HepG2 (cell line): ENCODE measurements around the gene BRAT1. TPM values are rescaled to one million over a fixed set of nuclear protein-coding genes. Genes with fewer than 3 reads are reported as not detected.

Source experiments
- ATAC-seq: fragments of 200-7000 bp; cut with Tn5 transposase; 3 replicates; pipeline ENCODE4 v1.9.1; 2020; ENCODE audit warnings: mild to moderate bottlenecking, moderate library complexity
- BruUV-seq: library from RNA; stranded (reverse); fragments of 400-500 nt; replicated peaks from 2 replicates; lab custom pipeline; 2021; lab: Mats Ljungman, UMichigan
- CTCF ChIA-PET: fragments of 300-600 bp; formaldehyde crosslinking; extraction: SDS; loops from one replicate; lab custom pipeline; 2021; ENCODE audit warnings: low total read pairs, inconsistent platforms, low intra/inter-chr PET ratio; lab: Yijun Ruan, JAX
- POLR2A ChIA-PET: fragments of 350-600 bp; sonication (Branson Sonifier 250); formaldehyde crosslinking; loops from one replicate; lab custom pipeline; 2020; ENCODE audit warnings: antibody characterized with exemption, inconsistent platforms; lab: Yijun Ruan, JAX
- DNase-seq: peaks from one replicate; pipeline ENCODE4 v3.0.0-alpha.2; 2015; ENCODE audit warnings: low spot score
- FAIRE-seq: peaks from 3 replicates; lab custom pipeline; 2011; peaks lifted over from hg19 to GRCh38; lab: Jason Lieb, UNC
- H2AFZ ChIP-seq: one replicate; pipeline ENCODE4 v1.6.1; 2011; ENCODE audit warnings: low read length, inconsistent platforms
- H3K27ac ChIP-seq: fragments of 300-600 bp; 3 replicates; pipeline ENCODE4 v1.8.0; 2011; ENCODE audit warnings: mixed run types, mild to moderate bottlenecking, mixed read lengths, low read length, inconsistent platforms; ENCODE audit not compliant: insufficient read depth; ENCODE audit errors: extremely low read length
- H3K27me3 ChIP-seq, 2 experiments: fragments of 200-600 bp in 1 of 2; 2 replicates in 1 of 2; 3 replicates in 1 of 2; pipeline versions ENCODE4 v1.6.0 to v1.8.0; 2011; ENCODE audit warnings: low read length in 2 of 2, mild to moderate bottlenecking in 2 of 2, moderate library complexity in 2 of 2, inconsistent platforms in 1 of 2; ENCODE audit not compliant: insufficient read depth in 2 of 2, control insufficient read depth in 1 of 2
- H3K36me3 ChIP-seq, 2 experiments: fragments of 200-600 bp in 1 of 2; replicated peaks in 1 of 2; 2 replicates in 1 of 2; 3 replicates in 1 of 2; pipeline versions ENCODE4 v1.5.1 to v1.8.0; 2011; ENCODE audit warnings: low read length in 2 of 2, inconsistent platforms in 1 of 2; ENCODE audit not compliant: insufficient read depth in 2 of 2, control insufficient read depth in 1 of 2
- H3K4me1 ChIP-seq: 2 replicates; pipeline ENCODE4 v1.5.1; 2012; ENCODE audit warnings: low read length, inconsistent platforms; ENCODE audit not compliant: insufficient read depth
- H3K4me2 ChIP-seq: 2 replicates; pipeline ENCODE4 v1.6.0; 2011; ENCODE audit warnings: low read depth, low read length, inconsistent platforms
- H3K4me3 ChIP-seq, 3 experiments: fragments of 200-600 bp in 1 of 3; sonication (generic), shearing (Covaris generic) in 1 of 3; replicated peaks in 1 of 3; 2 replicates each; pipeline ENCODE4 v1.5.1; 2011 to 2016; ENCODE audit warnings: low read length in 3 of 3, inconsistent platforms in 2 of 3, low read depth in 2 of 3, mild to moderate bottlenecking in 2 of 3, control low read depth in 1 of 3, mixed read lengths in 1 of 3; ENCODE audit not compliant: insufficient read depth in 1 of 3
- H3K79me2 ChIP-seq: one replicate; pipeline ENCODE4 v1.6.1; 2011; ENCODE audit warnings: low read length, inconsistent platforms; ENCODE audit not compliant: insufficient read depth
- H3K9ac ChIP-seq: 2 replicates; pipeline ENCODE4 v1.6.0; 2011; ENCODE audit warnings: mild to moderate bottlenecking, low read depth, low read length, inconsistent platforms; ENCODE audit not compliant: insufficient read depth
- H3K9me3 ChIP-seq: 2 replicates; pipeline ENCODE4 v1.5.1; 2012; ENCODE audit warnings: mild to moderate bottlenecking, low read length
- H4K20me1 ChIP-seq: 2 replicates; pipeline ENCODE4 v1.6.0; 2011; ENCODE audit warnings: inconsistent platforms, mild to moderate bottlenecking, low read length, moderate library complexity; ENCODE audit not compliant: insufficient read depth
- AGO2 ChIP-seq: fragments of 200-400 bp; formaldehyde crosslinking; optimal IDR thresholded peaks from 2 replicates; pipeline ENCODE3; 2017; ENCODE audit warnings: mild to moderate bottlenecking, low read depth, low read length, moderate library complexity
- BHLHE40 ChIP-seq: IDR thresholded peaks from 2 replicates; pipeline ENCODE4 v1.6.1; 2011; ENCODE audit warnings: low read length, improper control_type of control experiment
- HOXA5 ChIP-seq: sonication (generic); formaldehyde crosslinking; IDR thresholded peaks from 2 replicates; pipeline ENCODE4 v1.4.0; 2020; ENCODE audit warnings: missing genetic modification reagents
- ZNF225 ChIP-seq: sonication (generic); formaldehyde crosslinking; IDR thresholded peaks from 2 replicates; pipeline ENCODE4 v1.4.0; 2020; ENCODE audit warnings: mild to moderate bottlenecking, missing genetic modification reagents
- WGBS: methylation state at CpG from one replicate; pipeline ENCODE4 v1.1.6; 2017; ENCODE audit warnings: low lambda C conversion rate; 5-methylcytosine and 5-hydroxymethylcytosine counted together
- in situ Hi-C: cut with HindIII; loops from 2 replicates; pipeline ENCODE4 v1.10.0; 2017; ENCODE audit warnings: low pct_unique_long_range_greater_than_20kb; ENCODE audit not compliant: extremely low pct_ligation_motif_present
- intact Hi-C: fragments of 100-400 bp; cut with micrococcal nuclease; formaldehyde crosslinking; loops from one replicate; pipeline ENCODE4 v1.10.0; 2022; ENCODE audit not compliant: unreplicated experiment
- polyA plus RNA-seq, 8 experiments: library from polyadenylated mRNA; depleted of rRNA in 3 of 8; stranded (reverse) in 7 of 8; unstranded in 1 of 8; fragments of >200 nt; fragmentation: Illumina TruSeq in 4 of 8; extraction: Trizol in 4 of 8; gene quantifications; 2 replicates each; pipeline versions ENCODE4 v1.2.1 to v1.2.3, GENCODE V29; 2011 to 2016; ENCODE audit warnings: low read depth in 4 of 8, missing spikeins in 1 of 8, mixed read lengths in 1 of 8; ENCODE audit not compliant: insufficient read depth in 1 of 8
- total RNA-seq, 5 experiments: library from RNA; depleted of rRNA; stranded (reverse); fragments of >200 nt; fragmentation: Illumina TruSeq; extraction: Trizol; gene quantifications; 2 replicates each; pipeline ENCODE4 v1.2.3, GENCODE V29; 2016; ENCODE audit warnings: low read depth in 1 of 5
- TF ChIP-seq, protein P1 (sequence below): sonication (generic); formaldehyde crosslinking; IDR thresholded peaks from 2 replicates; pipeline ENCODE4 v1.8.0; 2022; ENCODE audit warnings: missing genetic modification reagents, mild to moderate bottlenecking, borderline replicate concordance
- TF ChIP-seq, protein P2 (sequence below): sonication (generic); formaldehyde crosslinking; IDR thresholded peaks from 2 replicates; pipeline ENCODE4 v1.8.1; 2023; ENCODE audit warnings: mild to moderate bottlenecking, missing genetic modification reagents, borderline replicate concordance

The BRAT1 gene
- total and polyA plus RNA-seq, 2 of the 13 experiments (the other 11 are each of a cell fraction or from before 2014, with no cell fraction given): 10.2 to 20.3 TPM

GRCh38 chr7:2553831-2554581 is 1.3 kb downstream of the BRAT1 start:
- H3K4me2 ChIP-seq: peak overlapping the region; percentile 91
- in situ Hi-C loops: no loop called here
- H3K27me3 ChIP-seq: no peaks in the 10 kb centered on the region
- ChIA-PET POLR2A (interaction anchor here (1.2 kb wide), 1 partner anchor 69 kb away, joined by 4 read pairs; no protein-coding TSS in a partner anchor), CTCF (no interaction called here)
- peaks cover 41% of the 10 kb centered on the region for H3K4me1 ChIP-seq
- peaks cover 14% of the 10 kb centered on the region for H3K79me2 ChIP-seq
- TF ChIP-seq AGO2 (peak; percentile 28), BHLHE40 (no peak), ZNF225 (CRISPR knock-in tag) (0 out of 2 replicates have a peak, but pooled peaks have one; percentile 36)
- TF ChIP-seq, protein P1, sequence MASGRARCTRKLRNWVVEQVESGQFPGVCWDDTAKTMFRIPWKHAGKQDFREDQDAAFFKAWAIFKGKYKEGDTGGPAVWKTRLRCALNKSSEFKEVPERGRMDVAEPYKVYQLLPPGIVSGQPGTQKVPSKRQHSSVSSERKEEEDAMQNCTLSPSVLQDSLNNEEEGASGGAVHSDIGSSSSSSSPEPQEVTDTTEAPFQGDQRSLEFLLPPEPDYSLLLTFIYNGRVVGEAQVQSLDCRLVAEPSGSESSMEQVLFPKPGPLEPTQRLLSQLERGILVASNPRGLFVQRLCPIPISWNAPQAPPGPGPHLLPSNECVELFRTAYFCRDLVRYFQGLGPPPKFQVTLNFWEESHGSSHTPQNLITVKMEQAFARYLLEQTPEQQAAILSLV (CRISPR knock-in tag): 0 out of 2 replicates have a peak, but pooled peaks have one; percentile 24
- TF ChIP-seq, protein P2, sequence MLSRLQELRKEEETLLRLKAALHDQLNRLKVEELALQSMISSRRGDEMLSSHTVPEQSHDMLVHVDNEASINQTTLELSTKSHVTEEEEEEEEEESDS: no peak
- TF ChIP-seq, all 625 proteins: peak for 3
- Histone ChIP-seq H3K9ac (peak overlapping the region; percentile 99), H3K36me3 (peaks cover 0 to 10% of the 10 kb centered on the region in 2 experiments; a peak in 2 of 5 replicates), H3K9me3 (no peaks in the 10 kb centered on the region), H3K27ac (peak overlapping the region; percentile 100), H3K4me3 (peak overlapping the region; percentile 72 to 90 (median 86)), H4K20me1 (no peaks in the 10 kb centered on the region), H2AFZ (no peak overlapping the region)
- intact Hi-C loops: no loop called here
- no peak for FAIRE-seq
- 70% methylated on average over 13 of the region's 16 CpGs for WGBS
- DNase-seq: no peak
- BruUV-seq: TSS peak; percentile 57
- peak; percentile 1; the same call in 2 of the 3 replicates for ATAC-seq

GRCh38 chr7:2553108-2553507 is 2.2 kb downstream of the BRAT1 start:
- Histone ChIP-seq H3K4me1 (peaks cover 36% of the 10 kb centered on the region), H3K27me3 (no peaks in the 10 kb centered on the region), H3K36me3 (peaks cover 0 to 12% of the 10 kb centered on the region in 2 experiments; a peak in 2 of 5 replicates), H3K9me3 (no peaks in the 10 kb centered on the region), H3K4me2 (no peak overlapping the region), H3K27ac (no peak overlapping the region), H4K20me1 (no peaks in the 10 kb centered on the region), H2AFZ (no peak overlapping the region), H3K9ac (no peak overlapping the region), H3K4me3 (no peak overlapping the region), H3K79me2 (peaks cover 14% of the 10 kb centered on the region)
- DNase-seq (no peak), FAIRE-seq (no peak), ATAC-seq (no peak)
- CTCF ChIA-PET: no interaction called here
- 98% methylated on average over 10 of the region's 10 CpGs for WGBS
- intact Hi-C loops (no loop called here), in situ Hi-C loops (no loop called here)
- BruUV-seq: no TSS peak
- no peak for TF ChIP-seq HOXA5
- POLR2A ChIA-PET: no interaction called here
